GM21447 (cell line): ENCODE results near the gene RHOJ.
"Not testable (repeated sequence)": the region's sequence is repeated elsewhere in the genome, so short reads cannot be mapped to it uniquely, and the experiment has no call there.

Source experiments
- ATAC-seq: cut with Tn5 transposase; IDR thresholded peaks from one replicate; pipeline ENCODE4 v1.9.1; 2021; ENCODE audit not compliant: unreplicated experiment

The RHOJ gene

DNA sequence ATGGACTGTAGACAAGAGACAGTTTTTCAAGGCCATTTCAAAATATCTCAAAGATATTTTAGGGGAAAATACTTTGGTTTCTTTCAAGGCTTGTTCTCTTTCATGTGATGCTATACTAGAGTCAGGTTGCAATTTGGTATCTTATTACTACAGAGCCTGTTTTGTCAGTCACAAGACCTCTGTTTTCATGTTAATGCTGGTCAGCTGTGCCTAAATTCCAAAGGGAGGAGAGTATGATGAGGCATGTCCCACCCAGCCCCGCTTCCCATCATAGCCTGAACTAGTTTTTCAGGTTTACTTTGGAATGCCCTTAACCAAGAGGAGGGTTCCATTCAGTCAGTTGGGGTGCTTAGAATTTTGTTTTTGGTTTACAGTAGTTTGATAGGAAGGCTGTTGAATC is 61.9 kb downstream of the RHOJ start:
- no peak for ATAC-seq

GRCh38 chr14:63267171-63267570 is 62.9 kb downstream of the RHOJ start:
- ATAC-seq = no peak

- ATAC-seq = no peak
These were observed 64.5 kb downstream of the RHOJ start for GRCh38 chr14:63268771-63269170.

GRCh38 chr14:63269561-63270225 is 65.5 kb downstream of the RHOJ start:
- no peak for ATAC-seq

DNA sequence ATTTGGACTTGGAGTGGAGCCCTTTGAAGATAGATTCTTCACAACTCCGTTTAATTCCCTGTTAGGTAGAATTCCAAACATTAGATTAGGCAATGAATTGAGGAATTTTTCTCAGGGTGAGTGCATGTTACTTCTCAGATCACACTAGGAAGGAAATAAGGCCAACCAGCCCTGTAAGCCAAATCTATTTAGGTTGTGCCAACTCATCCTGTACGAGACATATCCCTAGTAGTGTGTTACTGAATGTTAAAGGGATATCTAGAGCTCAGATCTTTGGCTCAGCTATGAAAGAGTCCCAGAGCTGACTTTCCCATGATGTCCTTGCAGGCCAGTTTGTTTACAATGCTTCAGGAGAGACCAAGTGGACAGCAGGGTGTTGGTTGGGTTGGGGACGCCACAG is 68.9 kb downstream of the RHOJ start:
- no peak for ATAC-seq

DNA sequence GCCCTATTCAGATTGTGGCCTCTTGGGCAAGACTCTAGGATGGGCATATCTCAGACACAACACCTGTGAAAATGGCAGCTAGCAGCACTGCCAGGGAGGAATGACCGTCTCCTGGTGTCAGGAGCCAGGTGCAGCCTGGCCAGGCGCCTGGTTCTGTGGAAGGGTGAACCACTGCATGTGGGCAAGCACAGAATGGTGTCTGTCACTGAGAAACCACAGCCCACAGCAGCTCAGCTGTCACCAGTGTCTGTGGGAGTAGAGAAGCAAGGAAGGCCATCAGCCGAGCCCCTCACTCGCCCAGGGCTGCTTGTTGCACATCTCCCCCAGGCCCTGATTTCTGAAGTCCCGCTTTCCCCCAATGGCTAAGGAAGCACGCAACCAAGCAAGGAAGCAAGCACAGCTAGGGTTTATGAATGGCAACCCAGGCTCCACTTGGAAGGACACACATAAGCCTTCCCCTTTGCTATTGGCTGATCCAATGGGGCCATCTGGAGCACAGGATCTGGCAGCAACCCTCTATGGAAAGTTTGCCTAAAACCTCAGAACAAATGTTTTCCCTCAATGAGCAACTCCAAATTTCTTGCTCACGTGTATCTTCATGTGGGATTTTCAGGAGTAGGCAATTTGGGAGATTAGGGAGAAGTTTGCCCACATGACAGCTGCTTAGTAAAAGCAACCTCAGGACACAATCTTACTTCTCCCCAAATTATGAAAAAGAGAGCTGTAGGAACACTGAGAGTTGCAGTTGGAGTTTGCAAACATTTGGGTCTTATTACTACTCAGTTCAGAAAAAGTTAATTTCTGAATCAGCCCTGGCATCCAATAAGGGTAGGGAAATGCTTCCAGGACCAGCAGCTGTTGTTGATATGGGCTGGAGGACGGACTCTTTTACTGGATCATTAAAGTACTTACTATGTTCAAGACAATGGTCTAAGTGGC is 69.7 kb downstream of the RHOJ start:
- no peak for ATAC-seq

- no peak for ATAC-seq
These were observed 71.4 kb downstream of the RHOJ start for GRCh38 chr14:63275611-63276010.

GRCh38 chr14:63276016-63276415 is 71.8 kb downstream of the RHOJ start:
- no peak for ATAC-seq

GRCh38 chr14:63276492-63277342 is 72.5 kb downstream of the RHOJ start:
- ATAC-seq = no peak

DNA sequence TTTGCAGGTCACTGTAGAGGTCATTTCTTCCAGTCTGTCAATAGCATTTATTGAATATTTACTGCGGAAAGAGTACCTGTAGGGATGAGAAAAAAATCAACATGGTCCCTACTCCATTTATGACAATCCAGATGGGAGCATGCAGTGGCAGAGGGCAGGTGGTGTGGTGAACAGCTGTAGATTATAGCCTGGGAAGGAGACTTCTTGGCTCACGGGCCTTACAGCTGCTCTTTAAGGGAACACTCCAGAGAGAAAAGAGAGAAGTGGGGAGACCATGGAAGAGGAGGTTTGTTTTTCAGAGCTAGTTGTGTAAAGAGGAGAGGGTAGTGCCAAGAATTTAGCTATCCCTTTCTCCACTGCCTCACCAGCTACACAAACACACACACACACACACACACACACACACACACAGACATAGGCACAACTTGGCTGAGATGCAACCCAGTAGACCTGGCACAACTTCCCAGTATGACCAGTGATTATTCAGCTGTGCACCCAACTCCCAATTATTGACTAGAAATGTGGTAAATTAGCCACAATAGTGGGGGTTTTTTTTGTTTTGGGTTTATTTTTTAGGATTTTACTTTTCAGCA is 73.4 kb downstream of the RHOJ start:
- no peak for ATAC-seq

DNA sequence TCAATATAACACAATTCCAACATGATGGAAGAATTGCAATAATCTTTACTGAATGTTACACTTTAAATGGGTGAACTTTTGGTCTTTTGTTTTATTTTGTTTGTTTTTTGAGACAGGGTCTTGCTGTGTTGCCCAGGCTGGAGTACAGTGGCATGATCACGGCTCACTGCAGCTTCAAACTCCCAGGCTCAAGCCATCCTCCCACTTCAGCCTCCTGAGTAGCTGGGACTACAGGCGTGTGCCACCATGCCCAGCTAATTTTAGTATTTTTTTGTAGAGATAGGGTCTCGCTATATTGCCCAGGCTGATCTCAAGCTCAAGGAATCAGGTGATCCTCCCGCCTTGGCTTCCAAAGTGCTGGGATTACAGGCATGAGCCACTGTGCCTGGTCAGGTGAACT is 75.7 kb downstream of the RHOJ start:
- ATAC-seq = not testable (repeated sequence)

DNA sequence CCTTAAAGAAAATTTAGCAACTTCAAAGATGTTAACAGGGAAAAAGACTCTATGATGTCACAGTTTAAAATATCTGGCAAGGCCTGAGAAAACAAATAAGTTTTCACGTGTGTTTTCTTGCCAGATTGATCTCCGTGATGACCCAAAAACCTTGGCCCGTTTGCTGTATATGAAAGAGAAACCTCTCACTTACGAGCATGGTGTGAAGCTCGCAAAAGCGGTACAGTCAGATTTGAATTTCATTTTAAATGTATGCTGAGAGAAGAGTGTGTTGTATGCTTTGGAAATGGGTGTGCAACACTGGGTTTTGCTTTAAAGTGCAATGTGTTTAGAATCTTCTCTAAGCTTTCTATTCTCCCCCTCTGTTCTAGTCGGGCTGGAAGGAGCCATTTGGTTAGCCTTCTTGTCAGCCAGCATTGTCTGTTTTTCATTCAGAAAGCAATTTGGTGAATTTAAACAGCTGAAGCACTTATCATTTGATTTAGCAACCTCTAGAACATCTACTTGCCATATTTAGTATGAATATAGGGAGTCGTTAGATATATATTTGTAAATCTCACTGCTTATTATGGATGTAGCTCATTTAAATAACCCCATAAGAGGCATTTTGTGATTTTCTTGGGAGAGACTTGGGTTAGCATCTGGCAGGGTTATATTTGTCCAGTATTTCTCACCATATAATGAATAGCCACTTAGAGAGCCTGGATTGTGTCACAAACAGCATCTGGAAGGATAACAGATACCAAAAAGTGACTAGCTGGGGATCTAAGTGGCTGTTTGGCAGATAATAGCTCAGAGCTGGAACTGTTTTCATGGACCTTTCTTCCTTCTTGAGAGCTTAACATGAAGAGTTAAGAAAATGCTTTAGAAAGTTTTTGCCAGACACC is 79.0 kb downstream of the RHOJ start:
- no peak for ATAC-seq

GRCh38 chr14:63283884-63284248 is 79.6 kb downstream of the RHOJ start:
- no peak for ATAC-seq

DNA sequence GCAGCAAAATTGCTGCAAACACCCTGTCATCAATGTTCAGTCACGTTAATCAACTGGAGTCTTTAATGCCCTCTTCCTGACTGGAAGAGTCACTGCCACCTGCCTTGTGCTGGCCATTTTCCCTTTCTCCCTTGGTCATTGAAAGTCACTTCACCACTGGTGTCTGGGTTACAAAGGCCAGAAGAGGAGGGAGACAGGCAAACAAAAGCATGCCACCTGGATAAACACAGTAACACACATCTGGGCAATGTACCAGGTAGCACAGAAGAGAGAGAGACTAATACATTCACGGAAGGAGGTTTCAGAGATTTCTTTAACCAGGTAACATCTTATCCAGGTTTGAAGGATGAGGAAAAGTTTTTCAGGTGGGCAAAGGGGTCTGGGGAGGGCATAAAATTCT is 81.8 kb downstream of the RHOJ start:
- no peak for ATAC-seq

GRCh38 chr14:63287666-63288483 is 83.6 kb downstream of the RHOJ start:
- ATAC-seq = no peak

GRCh38 chr14:63288853-63289252 is 84.6 kb downstream of the RHOJ start:
- no peak for ATAC-seq

DNA sequence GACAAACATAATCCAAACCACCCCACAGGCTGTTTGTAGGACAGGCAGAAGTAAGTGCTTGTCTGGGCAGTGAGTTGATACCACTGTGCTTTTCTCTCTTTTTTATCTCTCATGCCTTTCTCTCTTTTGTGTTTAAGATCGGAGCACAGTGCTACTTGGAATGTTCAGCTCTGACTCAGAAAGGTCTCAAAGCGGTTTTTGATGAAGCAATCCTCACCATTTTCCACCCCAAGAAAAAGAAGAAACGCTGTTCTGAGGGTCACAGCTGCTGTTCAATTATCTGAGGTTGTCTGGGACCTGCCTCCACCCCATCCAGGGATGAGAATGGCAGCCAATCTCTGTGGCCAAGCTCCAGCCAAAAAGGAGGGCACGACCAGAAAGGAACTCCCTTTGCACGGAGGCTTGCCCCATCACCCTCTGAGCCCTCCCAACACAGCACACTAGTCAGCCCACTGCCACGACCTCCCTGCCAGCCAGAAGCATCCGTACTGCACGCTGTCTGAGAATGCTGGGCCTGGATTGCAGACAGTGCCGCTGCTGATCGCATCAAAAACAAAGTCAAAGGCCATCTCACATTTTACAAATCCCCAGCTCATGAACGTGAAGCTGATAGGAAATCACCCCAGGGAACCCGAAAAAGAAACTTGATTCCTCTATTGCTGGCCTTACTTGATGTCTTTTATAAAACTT is 86.6 kb downstream of the RHOJ start:
- ATAC-seq = no peak

DNA sequence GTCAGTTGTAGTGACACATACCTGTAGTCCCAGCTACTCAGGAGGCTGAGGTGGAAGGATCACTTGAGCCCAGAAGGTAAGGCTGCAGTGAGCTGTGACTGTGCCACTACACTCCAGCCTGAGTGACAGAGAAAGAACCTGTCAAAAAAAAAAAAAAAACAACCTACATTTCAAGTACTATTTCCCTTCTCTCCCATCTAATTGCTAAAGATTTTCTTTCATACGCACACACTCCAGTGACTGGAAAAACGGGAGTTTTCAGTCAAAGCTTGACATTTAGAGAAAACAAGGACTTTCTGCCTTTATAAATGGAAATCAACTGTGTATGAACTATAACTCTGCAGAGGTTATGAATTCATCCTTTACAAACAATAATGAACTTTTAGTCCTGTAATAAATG is 88.6 kb downstream of the RHOJ start:
- no peak for ATAC-seq

DNA sequence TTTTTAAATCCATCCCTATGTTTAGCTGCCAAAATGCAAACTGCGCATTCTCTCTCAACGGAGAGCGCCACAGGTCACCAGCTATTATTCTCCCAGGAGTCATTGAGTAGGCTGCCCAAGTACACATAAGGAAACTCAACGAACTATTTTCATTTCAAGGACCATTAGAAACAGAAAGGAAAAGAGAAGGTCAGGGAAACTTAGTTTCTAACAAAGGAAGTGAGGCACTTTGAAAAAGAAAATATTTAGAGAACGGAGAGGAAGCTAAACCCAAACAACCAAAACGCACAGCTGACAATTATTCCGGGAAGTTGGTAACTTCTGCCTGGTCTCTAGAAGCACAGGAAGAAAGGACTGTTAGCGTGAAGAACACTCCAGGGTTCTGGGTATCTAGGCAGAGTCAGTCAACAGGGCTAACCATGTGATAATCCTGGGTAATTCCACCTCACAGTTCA is 91.0 kb downstream of the RHOJ start:
- no peak for ATAC-seq
